ENCODE measurements around the gene ZNF143.
A peak's percentile ranks its signal among the peaks of the same experiment; 100 is the strongest.
"Not testable (repeated sequence)": the region's sequence is repeated elsewhere in the genome, so short reads cannot be mapped to it uniquely, and the experiment has no call there.

Gene ZNF143

GRCh38 chr11:9460322-9461062, at the start of gene ZNF143:
Gene ZNF143 (plus strand): TSS chr11:9461012. CDS start chr11:9471309, 10,297 bp downstream.
- peak; percentile 99 to 100 for DNase-seq (ENCODE audit: low read depth in 2 of 2)

GRCh38 chr11:9428706-9429105, 32.1 kb upstream of the ZNF143 start:
- DNase-seq (ENCODE audit: low read depth in 2 of 2) = no peak

DNA sequence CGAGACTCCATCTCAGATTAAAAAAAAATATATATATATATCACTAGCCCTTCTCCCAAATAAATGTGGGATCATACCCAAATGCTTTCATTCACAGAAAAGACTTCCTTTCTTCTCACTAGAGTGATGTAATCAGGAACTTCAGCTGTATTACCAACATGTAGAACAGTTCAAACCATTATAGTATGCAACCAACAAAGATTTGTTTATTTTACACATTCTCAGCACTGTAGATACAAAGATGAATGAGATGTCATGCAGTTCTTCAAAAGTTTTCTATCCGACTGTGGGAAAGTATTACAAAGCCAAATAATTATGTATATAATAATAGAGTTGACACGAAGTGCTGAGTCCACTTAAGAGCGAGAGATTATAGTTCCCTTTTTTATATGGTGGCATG, 22.2 kb upstream of the ZNF143 start:
- no peak for DNase-seq (ENCODE audit: low read depth in 2 of 2)

DNA sequence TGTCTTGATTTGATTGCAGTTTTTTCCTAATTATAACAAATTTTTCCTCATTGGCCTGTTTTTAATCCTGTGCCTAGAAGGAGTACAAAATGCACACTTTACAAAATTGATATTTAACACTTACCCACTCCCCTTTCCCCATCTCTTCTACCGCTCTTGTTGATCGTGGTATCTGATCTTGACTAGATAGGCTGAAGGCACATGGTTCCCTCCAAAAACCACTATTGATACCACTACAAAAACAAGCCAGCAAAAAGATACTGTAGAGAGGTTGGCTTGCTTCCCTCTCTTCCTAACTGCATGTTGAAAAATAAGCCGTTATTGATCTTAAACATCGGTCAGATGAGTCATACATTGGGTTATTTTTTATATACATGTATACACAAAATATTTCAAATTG, 14.6 kb upstream of the ZNF143 start:
- no peak for DNase-seq (ENCODE audit: low read depth in 2 of 2)

- no peak for DNase-seq (ENCODE audit: low read depth in 2 of 2)
Observed at GRCh38 chr11:9448576-9449352, 12.0 kb upstream of the ZNF143 start.

GRCh38 chr11:9452023-9452422, 8.8 kb upstream of the ZNF143 start:
- DNase-seq (ENCODE audit: low read depth in 2 of 2) = not testable (repeated sequence)

DNA sequence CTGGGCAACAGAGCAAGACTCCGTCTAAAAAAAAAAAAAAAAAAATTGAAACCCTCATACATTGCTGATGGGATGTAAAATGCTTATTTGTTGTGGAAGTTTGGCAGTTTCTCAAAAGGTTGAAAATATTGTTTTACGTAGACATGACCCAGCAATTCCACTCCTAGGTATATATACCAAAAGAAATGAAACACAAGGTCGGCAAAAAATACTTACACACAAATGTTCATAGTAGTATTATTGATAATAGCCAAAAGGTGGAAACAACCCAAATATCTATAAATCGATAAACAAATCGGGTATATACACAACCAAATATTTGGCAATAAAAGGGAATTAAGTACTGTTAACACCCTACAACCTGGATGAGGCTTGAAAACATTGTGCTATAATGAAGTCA, 5.1 kb upstream of the ZNF143 start:
- no peak for DNase-seq (ENCODE audit: low read depth in 2 of 2)

DNA sequence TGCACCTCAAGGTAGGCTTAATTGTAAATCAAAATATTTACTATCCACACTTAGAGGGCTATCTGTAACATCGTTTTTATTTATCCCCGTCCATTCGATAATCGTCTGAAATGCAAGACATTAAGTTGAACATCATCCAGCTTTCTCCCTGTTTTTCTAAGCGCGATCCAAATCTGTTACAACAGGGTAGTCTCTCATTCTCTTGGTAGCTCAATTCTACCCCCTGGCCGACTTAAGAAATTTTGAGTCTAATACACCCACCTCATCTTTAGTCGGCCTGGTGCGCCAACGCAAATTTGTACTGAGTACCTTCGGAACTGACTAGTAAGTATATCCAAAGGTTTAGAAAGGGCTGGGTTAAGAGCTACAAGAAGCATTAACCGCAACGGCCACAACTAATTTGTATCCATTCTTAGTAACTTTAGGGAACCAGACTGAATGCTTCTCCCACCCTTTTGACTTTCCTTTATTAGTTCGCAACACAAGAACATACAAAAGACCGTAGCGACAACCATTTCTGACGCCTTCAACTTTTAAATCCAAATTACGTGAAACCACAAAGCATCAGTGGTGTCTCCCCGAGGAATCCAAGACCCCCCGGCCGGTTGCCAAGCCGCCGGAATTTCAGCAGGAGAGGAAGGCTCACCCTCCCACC, 1.0 kb upstream of the ZNF143 start:
- DNase-seq (ENCODE audit: low read depth in 2 of 2) = peak; percentile 5 to 7

DNA sequence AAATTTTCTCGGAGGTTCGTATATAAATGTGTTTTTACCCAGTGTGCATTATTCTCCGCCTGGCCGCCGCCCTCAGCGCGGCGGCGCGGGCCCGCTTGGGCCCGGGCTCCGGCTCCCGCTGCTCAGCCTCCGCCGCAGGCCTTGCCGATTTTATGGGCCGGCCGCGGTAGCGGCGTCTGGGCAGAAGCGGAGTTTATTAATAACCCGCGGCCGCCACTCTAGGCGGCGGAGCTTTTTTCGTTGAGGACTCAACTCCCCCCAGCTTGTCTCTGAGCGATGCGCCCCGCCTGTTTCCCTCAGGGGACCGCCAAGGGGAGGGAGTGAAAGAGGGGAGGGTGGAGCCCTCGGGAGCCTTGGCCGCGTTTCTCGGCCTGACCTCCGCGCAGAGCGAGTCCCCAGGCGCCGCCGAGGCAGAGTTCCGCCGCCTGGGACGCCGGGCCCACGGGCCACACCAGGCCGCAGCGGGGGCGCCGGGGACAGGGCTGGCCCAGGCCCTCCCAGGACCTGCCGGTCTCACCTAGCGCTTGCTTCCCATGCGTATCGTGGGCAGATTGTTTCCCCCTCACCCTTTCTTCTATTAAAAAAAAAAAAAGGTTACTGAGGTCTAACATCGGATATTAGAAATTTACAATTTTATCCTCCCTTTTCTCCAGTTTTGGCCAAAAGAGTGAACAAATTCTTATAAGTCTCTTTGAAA, 399 bp downstream of the ZNF143 start:
- peak; percentile 67 to 71 for DNase-seq (ENCODE audit: low read depth in 2 of 2)

GRCh38 chr11:9461760-9462134, 935 bp downstream of the ZNF143 start:
- no peak for DNase-seq (ENCODE audit: low read depth in 2 of 2)

DNA sequence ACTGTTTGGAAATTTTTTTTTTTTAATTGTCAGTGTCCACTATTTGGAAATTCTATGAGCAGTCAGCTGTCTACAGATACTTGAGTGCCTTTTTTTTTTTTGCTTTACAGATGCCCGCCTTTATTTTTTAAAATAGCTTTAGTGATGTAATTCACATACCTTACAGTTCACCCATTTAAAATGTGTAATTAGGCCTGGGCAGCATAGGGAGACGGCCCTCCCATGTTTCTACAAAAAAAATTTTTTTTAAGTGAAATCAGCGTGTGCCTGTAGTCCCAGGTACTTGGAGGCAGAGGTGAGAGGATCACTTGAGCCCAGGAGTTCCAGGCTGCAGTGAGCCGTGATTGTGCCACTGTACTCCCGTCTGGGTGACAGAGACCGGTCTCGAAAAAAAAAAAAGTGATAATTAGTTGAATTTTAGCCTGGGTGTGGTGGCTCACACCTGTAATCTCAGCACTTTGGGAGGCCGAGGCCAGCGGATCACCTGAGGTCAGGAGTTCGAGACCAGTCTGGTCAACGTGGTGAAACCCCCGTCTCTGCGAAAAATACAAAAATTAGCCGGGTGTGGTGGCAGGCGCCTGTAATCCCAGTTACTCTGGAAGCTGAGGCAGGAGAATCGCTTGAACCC, 1.5 kb downstream of the ZNF143 start:
- no peak for DNase-seq (ENCODE audit: low read depth in 2 of 2)

DNA sequence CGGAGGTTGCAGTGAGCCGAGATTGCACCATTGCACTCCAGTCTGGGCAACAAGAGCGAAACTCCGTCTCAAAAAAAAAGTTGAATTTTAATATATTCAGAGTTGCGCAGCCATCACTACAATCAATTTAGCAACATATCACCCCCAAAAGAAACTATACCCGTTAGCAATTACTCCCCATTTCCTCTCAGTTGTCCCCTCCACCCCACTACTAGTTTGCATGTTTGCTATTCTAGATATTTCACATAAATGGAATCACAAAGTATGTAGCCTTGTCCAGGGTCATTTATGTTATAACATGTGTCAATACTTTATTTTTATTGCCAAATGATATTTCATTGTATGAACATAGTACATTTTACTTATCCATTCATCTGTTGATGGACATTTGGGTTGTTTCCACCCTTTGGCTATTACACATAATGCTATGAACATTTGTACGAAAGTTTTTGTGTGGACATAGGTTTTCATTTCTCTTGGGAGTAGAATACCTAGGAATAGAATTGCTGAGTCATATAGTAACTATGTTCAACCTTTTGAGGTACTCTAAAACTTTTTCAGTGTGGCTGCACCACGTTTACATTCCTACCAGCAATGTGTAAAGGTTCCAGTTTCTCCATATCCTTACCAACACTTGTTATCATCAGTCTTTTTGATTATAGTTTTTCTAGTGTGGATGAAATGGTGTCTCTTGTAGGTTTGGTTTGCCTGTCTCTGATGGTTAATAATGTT, 2.2 kb downstream of the ZNF143 start:
- no peak for DNase-seq (ENCODE audit: low read depth in 2 of 2)

- no peak for DNase-seq (ENCODE audit: low read depth in 2 of 2)
Observed at GRCh38 chr11:9470765-9471164, 10.0 kb downstream of the ZNF143 start.

DNA sequence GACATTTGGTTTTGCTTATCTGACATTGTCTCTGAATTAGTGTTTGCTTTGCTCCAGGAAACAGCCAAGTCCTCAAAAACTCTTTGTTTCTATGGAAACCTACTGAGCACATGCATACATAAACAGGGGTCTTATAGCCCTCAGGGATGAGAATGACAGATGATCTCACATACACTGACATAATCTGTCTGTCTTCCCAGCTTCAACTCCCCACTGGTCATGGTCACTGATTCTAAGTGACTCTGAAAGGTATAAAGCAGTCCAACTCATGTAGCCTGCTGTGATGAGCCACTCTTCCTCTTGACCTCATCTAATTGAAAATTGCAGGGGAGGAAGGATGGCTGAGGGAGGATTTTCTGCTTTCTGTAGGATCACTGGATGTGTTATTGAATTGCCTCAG, 12.6 kb downstream of the ZNF143 start:
- DNase-seq (ENCODE audit: low read depth in 2 of 2) = no peak

DNA sequence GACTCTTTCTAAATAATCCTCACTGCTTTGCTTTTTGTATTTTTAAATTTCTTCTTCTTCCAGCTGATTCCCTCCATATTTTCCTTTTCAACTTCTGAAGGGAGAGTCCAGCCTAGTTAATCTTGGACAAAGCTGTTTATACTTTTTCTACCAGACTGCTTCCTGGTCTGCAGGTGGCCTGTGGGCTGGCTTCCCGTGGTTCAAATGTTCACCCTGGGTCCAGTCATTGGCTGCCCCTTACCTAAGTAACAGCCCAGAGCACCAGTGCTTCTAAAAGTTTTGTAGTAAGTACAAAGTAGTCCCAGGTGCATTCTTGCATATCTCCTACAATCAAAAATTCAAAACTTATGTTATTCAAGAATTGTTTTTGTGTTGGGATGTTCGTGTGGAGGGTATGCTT, 19.1 kb downstream of the ZNF143 start:
- DNase-seq (ENCODE audit: low read depth in 2 of 2) = no peak

DNA sequence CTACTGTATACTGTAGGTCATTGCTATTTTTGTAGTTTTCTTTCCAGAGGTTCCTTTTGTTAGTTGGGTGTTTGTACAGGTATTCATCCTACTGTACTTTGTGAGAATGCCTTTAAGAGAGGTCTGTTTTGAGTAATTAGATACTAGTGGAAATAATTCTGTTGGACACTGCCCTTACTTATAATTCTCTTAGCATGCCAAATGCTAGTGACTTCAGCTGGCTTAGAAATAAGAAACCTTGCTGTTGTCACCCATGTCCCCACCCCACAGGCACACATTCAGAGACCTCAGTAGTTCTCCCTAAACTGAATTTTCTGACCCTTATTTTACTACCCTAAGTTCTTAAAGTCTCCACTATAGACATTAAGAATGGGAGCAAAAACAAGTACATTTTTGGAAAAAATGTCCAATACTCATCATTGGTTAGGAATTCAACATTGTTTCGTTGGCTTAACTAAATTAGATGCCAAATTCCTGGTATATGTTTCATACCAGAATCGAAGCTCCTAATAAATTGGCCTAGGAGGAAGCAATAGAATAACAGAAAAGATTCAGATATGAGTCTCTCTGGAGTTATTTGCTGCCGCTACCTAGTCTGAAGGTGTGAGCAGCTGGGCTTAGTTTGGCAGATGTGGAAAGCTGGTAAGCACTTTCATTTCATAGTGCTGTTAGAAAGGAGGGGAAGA, 28.4 kb downstream of the ZNF143 start:
- DNase-seq (ENCODE audit: low read depth in 2 of 2) = no peak

- no peak for DNase-seq (ENCODE audit: low read depth in 2 of 2)
Observed at GRCh38 chr11:9490376-9490775, 29.6 kb downstream of the ZNF143 start.

GRCh38 chr11:9493492-9493891, 32.7 kb downstream of the ZNF143 start:
- DNase-seq (ENCODE audit: low read depth in 2 of 2) = no peak

DNA sequence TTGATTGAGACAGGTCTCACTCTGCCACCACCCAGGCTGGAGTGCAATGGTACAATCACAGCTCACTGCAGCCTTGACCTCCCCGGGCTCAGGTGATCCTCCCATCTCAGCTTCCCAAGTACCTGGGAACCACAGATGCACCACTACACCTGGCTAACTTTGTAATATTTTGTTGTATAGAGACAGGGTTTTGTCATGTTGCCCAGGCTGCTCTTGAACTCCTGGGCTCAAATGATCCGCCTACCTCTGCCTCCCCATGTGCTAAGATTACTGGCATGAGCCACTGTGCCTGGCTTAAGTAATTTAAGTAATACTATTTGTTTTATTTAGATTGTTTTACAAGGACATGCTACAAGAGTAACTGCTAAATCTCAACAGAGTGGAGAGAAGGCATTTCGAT, 33.5 kb downstream of the ZNF143 start:
- no peak for DNase-seq (ENCODE audit: low read depth in 2 of 2)

GRCh38 chr11:9495803-9496514, 35.1 kb downstream of the ZNF143 start:
- DNase-seq (ENCODE audit: low read depth in 2 of 2) = no peak
